ENCODE results near the gene PPCS.

- no peak for TF ChIP-seq CTCF (IDR thresholded peaks at IDR 0.05)
- no peak for TF ChIP-seq POLR2AphosphoS5 (IDR thresholded peaks at IDR 0.05)
- no peak for TF ChIP-seq POLR2A (IDR thresholded peaks at IDR 0.05)
- TF ChIP-seq EP300 (IDR thresholded peaks at IDR 0.05) = no peak
Observed at GRCh38 chr1:42479621-42480020, 23.3 kb downstream of the PPCS start.

Measured in gastroesophageal sphincter (tissue), 3 donors.